GM21825 (cell line): ENCODE results near the gene SLC8A1.

Experiments
- ATAC-seq: cut with Tn5 transposase; IDR thresholded peaks from one replicate; pipeline ENCODE4 v1.9.1; 2021; ENCODE audit warnings: mild to moderate bottlenecking, moderate library complexity; ENCODE audit not compliant: unreplicated experiment

Gene SLC8A1

GRCh38 chr2:40358783-40359182 lies 93.1 kb downstream of the SLC8A1 start:
- no peak for ATAC-seq

GRCh38 chr2:40357667-40358066 lies 94.2 kb downstream of the SLC8A1 start:
- ATAC-seq, result no peak

DNA sequence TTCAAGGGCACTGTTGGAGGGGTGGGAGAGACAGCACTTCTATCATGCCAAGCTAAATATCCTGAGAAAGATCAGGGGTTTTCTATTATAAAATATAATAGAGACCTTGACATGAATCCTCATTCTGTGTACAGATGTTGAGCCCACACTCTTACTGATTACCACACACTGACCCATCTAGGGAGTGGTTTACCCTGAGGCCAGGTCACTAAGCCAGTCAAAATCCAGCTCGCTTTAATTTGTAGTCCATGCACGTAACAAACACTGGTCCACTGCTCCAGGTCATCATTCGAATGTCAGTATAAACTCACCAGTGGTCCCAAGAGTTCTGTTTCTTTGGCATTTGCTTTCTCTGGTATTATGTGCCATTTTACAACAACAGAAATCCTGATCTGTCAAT lies 96.4 kb downstream of the SLC8A1 start:
- ATAC-seq, result no peak

DNA sequence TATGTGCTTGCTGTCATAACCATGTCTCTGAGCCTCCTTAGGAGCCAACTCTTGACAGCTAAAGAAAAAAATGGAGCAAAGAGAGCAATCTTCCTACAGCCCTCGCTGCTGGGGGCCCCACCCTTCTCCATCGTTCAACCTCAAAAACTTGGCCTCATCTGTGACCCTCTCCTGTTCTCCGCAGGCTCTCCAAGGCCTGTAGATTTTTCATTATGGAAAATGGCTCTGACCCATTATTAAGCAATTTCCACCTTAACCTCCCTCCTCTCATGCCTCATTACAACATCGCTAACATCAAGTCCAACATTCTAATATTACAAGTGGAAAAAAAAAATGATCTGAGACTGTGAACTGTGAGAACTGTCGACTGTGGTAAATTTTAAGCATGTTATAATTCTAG lies 98.7 kb downstream of the SLC8A1 start:
- ATAC-seq, result no peak

DNA sequence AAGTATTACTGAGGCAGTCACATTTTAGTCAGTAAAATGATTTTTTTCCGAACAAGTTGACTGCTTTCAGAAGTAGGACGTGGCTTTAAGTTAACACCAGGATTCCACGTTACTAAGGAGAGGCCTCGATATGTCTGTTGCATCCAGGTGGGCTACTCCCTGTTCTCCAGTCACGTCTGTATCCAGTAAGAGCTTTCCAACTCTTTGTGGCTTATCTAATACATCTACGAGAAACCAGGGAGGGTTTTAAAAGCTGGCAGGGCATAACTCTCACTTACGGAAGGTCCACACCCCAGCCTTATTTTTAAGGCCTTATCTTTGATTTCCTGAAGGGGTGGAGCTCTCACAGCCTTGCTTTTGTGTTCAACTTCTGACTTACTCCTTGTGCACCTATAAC lies 99.2 kb downstream of the SLC8A1 start:
- no peak for ATAC-seq

DNA sequence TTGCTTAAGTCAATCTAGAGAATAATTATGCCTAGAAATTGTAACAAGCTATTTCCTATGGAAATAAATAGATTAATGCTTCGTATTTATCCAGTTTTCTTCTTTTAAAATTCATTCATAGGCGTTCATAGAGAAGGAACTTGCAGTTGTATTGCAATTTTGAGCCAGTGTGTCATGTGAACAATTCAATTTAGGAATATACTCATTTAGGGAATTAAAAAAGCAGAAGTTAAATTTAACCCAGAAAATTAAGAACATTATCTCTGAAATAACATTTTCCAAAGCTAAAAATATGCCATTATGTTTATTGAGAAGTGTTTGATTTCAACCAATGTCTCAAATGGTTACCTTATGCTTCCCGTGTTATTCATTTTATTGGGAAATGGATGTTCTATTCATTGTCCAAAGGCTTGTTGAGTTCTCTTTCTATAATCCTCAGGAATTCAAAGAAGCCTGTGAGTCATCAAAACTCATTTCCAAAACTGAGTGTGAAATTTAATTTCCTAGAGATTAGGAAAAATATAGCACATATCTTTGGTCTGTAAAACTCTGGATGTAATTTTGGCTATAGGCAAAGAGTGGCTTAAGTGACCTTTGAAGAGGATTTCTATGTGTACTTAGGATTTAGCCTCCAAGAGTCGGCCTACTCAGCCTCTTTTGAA lies 99.7 kb downstream of the SLC8A1 start:
- ATAC-seq, result no peak

GRCh38 chr2:40348665-40349064 lies 103.2 kb downstream of the SLC8A1 start:
- no peak for ATAC-seq

GRCh38 chr2:40348038-40348437 lies 103.9 kb downstream of the SLC8A1 start:
- no peak for ATAC-seq

DNA sequence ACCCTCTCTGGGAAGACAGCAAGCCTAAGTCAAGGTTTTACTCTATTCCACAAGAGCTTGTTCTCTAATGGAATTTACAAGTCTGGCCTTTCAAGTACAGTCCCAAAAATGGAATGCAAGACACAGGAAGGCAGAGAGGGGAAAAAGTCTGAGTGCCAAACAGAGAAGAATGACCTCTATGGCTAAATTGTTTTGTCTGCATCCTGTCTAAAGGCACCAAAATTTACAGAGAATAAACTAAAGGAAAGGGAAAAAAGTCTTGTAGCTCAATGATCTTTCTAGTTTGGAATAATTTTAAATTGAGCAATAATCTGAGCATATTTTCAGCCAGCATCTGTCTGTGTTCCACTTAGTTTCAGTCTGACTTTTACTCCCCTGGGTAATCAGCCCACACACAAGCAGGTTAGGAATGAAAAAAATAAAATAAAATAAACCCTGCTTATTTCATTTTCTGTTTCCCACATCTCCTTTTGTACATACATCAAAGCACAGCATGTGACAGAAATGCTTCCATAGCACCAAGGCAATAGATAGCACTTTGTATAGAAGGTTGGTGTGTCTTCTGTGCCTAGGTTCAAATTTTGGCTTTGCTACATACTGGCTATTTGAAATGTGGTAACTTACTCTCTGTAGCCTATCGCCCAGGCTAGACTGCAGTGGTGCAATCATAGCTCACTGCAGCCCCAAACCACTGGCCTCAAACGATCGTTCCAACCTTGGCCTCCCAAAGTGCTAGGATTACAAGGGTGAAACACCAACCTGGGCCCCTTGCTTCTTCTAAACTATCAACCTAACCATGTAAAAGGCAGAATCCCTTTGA lies 105.1 kb downstream of the SLC8A1 start:
- ATAC-seq, result peak; percentile 44

- ATAC-seq, result no peak
These were observed 107.5 kb downstream of the SLC8A1 start for GRCh38 chr2:40344364-40344763.

DNA sequence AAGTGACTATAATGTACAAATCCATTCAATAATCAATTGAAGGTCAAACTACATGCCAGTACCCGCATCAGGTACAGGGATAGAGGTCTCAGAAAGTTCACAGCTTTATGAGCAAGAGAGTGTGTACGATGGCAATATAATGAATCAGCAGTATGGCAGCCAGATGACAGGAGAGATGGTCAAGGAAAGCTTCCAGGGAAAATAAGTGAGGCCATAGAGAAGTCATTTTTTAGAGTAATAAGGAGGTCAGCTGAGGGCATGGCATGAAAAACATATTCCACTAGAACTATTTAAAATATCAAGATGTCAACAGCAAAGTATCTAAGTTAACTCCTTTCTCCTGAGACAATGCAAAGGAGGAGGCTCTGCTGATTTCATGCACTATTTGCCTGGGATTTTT lies 108.0 kb downstream of the SLC8A1 start:
- no peak for ATAC-seq

DNA sequence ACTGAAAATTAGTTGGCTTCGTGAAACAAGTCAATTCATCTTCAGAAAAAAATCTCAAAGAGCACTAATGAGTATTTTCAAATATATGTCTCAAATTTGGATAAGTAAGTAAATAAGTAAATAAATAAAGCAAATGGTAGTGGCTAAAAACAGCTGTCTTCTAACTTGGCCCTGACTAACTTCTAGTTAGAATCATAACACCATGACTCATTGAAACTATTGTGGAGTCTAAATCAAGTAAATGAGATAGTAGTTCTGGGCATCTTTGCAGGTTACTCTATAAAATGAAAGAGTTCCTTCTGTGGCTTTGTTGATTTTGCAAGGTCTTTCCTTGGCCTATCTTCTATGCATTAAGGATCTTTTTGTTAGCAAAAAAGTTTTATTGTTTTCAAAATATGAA lies 110.7 kb downstream of the SLC8A1 start:
- no peak for ATAC-seq

DNA sequence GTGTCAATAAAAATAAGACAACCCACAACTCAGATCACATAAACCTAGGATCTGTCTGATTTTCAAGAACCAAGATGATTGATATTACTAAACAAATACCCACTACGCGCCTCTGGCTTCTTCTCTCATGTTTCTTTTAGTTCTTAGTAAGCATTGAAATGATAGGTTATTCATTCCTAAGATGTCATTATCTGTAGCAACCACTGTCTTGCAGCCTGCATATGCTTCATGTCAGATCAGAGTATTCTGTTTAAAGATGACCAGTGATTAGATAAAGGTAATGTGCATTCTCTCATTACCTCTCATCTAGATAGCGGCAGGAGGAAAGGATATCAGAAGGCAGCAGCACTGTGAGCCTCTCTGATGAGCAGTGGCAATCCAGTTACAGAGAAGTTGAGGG lies 112.9 kb downstream of the SLC8A1 start:
- no peak for ATAC-seq

- ATAC-seq, result no peak
These were observed 119.6 kb downstream of the SLC8A1 start for GRCh38 chr2:40332191-40332826.

GRCh38 chr2:40330096-40330495 lies 121.8 kb downstream of the SLC8A1 start:
- ATAC-seq, result no peak

GRCh38 chr2:40329739-40330030 lies 122.2 kb downstream of the SLC8A1 start:
- no peak for ATAC-seq

GRCh38 chr2:40325116-40325515 lies 126.8 kb downstream of the SLC8A1 start:
- ATAC-seq, result no peak

DNA sequence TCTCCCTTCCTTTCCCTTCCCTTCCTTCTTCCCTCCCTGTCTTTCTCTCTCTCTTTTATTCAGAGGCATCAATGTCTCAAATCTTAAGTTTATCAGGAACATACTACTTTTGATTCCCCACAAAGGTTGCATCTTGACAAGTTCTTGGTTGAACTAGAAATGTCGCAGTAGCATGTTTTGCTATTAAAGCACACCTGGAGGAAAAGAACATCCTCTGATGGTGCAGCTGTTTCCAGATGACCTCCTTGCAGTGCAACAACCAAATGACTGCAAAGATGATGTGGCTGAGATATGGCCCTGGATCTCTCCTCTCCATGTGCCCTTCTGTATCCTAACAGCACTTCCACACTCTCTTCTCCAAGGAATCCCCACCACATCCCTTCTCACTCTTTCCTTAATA lies 127.2 kb downstream of the SLC8A1 start:
- ATAC-seq, result no peak

DNA sequence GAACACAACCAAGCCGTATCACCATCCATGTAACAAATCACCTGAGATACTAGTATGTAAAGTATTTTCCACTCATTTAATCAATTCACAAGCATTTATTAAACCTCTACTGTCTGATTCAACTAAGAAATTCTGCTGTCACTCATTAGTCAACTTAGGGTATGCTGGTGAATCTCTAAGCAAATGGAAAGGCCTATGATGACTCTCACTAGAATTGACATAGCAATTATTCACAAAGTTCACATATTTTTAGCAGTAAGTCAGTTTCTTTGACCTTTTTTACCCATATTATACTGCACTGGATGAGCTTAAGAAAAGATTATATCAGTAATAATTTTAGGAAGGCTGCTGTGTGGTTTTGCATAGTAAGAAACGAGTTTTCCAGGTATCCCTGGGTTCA lies 130.1 kb downstream of the SLC8A1 start:
- no peak for ATAC-seq

GRCh38 chr2:40321016-40321623 lies 130.8 kb downstream of the SLC8A1 start:
- ATAC-seq, result peak; percentile 67

DNA sequence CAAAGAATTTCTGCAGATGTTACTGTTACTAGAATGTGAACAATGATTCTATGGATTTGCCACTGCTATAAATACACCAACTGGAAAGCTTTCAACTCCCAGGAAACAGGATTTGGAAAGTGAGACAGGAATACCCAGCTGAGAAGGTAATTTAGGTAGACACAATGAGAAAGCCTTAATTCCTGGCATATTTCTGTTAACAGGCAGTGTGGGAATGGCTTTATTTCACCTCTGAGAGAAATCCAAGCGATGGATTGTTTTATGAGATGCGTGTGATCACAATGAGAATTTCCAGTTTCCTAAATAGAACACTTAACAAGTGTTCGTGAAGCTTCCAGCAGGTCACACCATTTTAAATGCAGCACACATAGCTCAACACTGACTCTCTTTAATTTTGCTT lies 133.0 kb downstream of the SLC8A1 start:
- no peak for ATAC-seq

DNA sequence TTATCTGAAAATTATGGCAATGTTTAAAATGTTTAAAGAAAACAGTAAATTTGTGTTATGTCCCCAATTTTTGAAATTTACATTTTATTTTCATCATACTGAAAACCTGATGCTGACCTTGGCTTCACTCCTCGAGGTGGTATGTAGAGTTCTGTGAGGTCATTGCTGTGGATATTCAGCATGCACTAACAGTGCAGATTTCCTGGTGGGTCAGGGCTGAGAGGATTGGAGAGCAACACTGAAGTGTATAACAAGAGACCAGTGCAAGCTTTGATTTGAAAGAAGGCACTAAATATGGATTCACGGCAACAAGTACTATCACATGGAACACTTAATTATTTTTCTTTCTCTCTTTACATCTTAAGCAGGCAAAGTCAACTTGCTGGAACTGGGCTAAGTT lies 134.1 kb downstream of the SLC8A1 start:
- ATAC-seq, result no peak
